Body of pancreas (tissue), 4 donors: ENCODE data around the gene SPRY4.

Experiments
- CTCF ChIP-seq, 7 experiments: fragments of 450-650 bp in 4 of 7; fragments of 200-600 bp in 3 of 7; sonication (generic) in 3 of 7; IDR thresholded peaks; one replicate each; pipeline ENCODE4 v1.5.1; 2016 to 2019; ENCODE audit warnings: antibody characterized with exemption in 7 of 7
- POLR2A ChIP-seq, 3 donors: fragments of 450-650 bp; IDR thresholded peaks; one replicate each; pipeline ENCODE4 v1.6.1; 2016; ENCODE audit warnings: antibody characterized with exemption in 3 of 3, mild to moderate bottlenecking in 2 of 3

GRCh38 chr5:142368529-142368928 is 43.7 kb upstream of the SPRY4 start:
- TF ChIP-seq CTCF (IDR thresholded peaks at IDR 0.05) (no peak), POLR2A (IDR thresholded peaks at IDR 0.05) (no peak)
